H1 (cell line): Measurements from ENCODE around the gene PLA1A.

Source experiments
- BCL11A ChIP-seq, 2 experiments: IDR thresholded peaks; one replicate each; pipeline ENCODE4 v1.6.1; 2011; ENCODE audit warnings: low read depth in 2 of 2, low read length in 2 of 2, mild to moderate bottlenecking in 2 of 2
- CREB1 ChIP-seq: IDR thresholded peaks from 2 replicates; pipeline ENCODE4 v1.6.1; 2012; ENCODE audit warnings: inconsistent platforms
- EP300 ChIP-seq, 2 experiments: IDR thresholded peaks; 1 replicate in 1 of 2; 2 replicates in 1 of 2; pipeline ENCODE4 v1.6.1; 2011 to 2012; ENCODE audit warnings: low read depth in 2 of 2, low read length in 2 of 2, mild to moderate bottlenecking in 2 of 2, borderline replicate concordance in 1 of 2, inconsistent platforms in 1 of 2, moderate library complexity in 1 of 2
- EZH2 ChIP-seq: fragments of 200-600 bp; sonication (generic); IDR thresholded peaks from 2 replicates; pipeline ENCODE4 v1.7.1; 2012; ENCODE audit warnings: low read depth, mild to moderate bottlenecking, moderate library complexity, low read length, inconsistent platforms; ENCODE audit not compliant: severe bottlenecking
- MAFK ChIP-seq: IDR thresholded peaks from 2 replicates; pipeline ENCODE4 v1.6.1; 2012; ENCODE audit warnings: low read depth, mild to moderate bottlenecking, improper control_type of control experiment, low read length
- POLR2A ChIP-seq, 2 experiments: IDR thresholded peaks; 1 replicate in 1 of 2; 2 replicates in 1 of 2; pipeline ENCODE4 v1.6.1; 2011; ENCODE audit warnings: low read depth in 2 of 2, low read length in 2 of 2, mild to moderate bottlenecking in 2 of 2; ENCODE audit errors: control extremely low read depth in 1 of 2
- RAD21 ChIP-seq, 2 experiments: IDR thresholded peaks in 1 of 2; conservative IDR thresholded peaks in 1 of 2; 2 replicates each; pipeline ENCODE4 v1.6.1; 2011; ENCODE audit warnings: low read depth in 2 of 2, low read length in 2 of 2, improper control_type of control experiment in 1 of 2, inconsistent platforms in 1 of 2, mild to moderate bottlenecking in 1 of 2, moderate library complexity in 1 of 2
- RNF2 ChIP-seq: fragments of 200-900, 300-1000 bp; sonication (generic); IDR thresholded peaks from 2 replicates; pipeline ENCODE4 v1.7.1; 2016; ENCODE audit warnings: borderline replicate concordance, low read depth, mild to moderate bottlenecking, antibody characterized with exemption, low read length; ENCODE audit not compliant: poor library complexity, severe bottlenecking; ENCODE audit errors: missing control alignments
- SP1 ChIP-seq: IDR thresholded peaks from 2 replicates; pipeline ENCODE4 v1.6.1; 2011; ENCODE audit warnings: low read depth, low read length
- TAF1 ChIP-seq: IDR thresholded peaks from 2 replicates; pipeline ENCODE4 v1.6.1; 2011; ENCODE audit warnings: mild to moderate bottlenecking, low read depth, low read length
- TCF12 ChIP-seq: IDR thresholded peaks from 2 replicates; pipeline ENCODE4 v1.6.1; 2011; ENCODE audit warnings: low read depth, mild to moderate bottlenecking, low read length
- TF ChIP-seq, protein P1 (sequence below), 3 experiments: IDR thresholded peaks; 1 replicate in 2 of 3; 2 replicates in 1 of 3; pipeline versions ENCODE4 v1.5.1 to v1.6.1; 2011; ENCODE audit warnings: low read length in 3 of 3, mild to moderate bottlenecking in 3 of 3, inconsistent platforms in 2 of 3, low read depth in 1 of 3, moderate library complexity in 1 of 3; ENCODE audit not compliant: insufficient read depth in 1 of 3; ENCODE audit errors: control extremely low read depth in 1 of 3
- TF ChIP-seq, protein P2 (sequence below): IDR thresholded peaks from 2 replicates; pipeline ENCODE4 v1.6.1; 2012; ENCODE audit warnings: inconsistent platforms
- TF ChIP-seq, protein P3 (sequence below): IDR thresholded peaks from 2 replicates; pipeline ENCODE4 v1.6.1; 2011; ENCODE audit warnings: low read depth, mild to moderate bottlenecking, low read length; ENCODE audit not compliant: insufficient read depth

DNA sequence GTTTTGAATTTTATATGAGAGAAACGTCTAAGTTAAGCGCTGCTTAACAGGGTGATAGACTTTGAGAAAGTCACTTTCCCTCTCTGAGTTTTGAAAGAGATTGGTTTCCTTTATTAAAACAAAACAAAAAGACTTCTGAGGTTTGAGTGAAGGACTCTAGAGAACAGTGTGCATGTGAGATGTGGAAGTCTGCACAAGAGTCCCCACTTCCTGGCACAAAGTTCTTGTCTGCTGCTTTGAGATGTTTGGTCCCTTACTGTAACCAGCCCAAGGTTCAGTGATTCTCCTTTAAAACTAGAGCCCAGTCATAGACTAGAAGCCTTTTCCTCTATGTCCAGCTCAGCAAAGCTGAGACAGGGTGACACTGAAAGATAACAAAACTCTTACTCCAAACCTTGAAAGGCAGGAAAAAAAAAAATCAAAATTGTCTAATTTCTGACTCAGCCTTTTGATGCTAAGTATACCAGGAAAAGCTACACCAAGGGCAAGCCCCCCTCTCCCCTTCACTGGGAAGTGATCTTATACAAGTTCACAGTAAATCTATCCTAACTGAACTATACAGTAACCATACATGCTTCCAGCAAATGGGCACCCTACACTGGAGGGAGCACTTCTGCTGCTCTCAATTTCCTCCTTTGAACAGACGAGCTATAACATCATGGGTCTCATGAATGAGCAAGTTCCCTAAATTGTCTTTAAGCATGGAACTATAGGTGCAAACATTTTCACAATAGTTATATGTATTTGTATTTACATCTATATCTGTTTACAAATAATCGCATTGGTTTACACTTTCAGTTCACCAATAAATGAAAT, 60.4 kb downstream of the PLA1A start:
- TF ChIP-seq, protein P1, sequence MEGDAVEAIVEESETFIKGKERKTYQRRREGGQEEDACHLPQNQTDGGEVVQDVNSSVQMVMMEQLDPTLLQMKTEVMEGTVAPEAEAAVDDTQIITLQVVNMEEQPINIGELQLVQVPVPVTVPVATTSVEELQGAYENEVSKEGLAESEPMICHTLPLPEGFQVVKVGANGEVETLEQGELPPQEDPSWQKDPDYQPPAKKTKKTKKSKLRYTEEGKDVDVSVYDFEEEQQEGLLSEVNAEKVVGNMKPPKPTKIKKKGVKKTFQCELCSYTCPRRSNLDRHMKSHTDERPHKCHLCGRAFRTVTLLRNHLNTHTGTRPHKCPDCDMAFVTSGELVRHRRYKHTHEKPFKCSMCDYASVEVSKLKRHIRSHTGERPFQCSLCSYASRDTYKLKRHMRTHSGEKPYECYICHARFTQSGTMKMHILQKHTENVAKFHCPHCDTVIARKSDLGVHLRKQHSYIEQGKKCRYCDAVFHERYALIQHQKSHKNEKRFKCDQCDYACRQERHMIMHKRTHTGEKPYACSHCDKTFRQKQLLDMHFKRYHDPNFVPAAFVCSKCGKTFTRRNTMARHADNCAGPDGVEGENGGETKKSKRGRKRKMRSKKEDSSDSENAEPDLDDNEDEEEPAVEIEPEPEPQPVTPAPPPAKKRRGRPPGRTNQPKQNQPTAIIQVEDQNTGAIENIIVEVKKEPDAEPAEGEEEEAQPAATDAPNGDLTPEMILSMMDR (IDR thresholded peaks at IDR 0.05; ENCODE audit: control extremely low read depth in 1 of 3, insufficient read depth in 1 of 3, low read depth in 1 of 3, low read length in 3 of 3), result no peak
- TF ChIP-seq MAFK (no peak), CREB1 (no peak), BCL11A (IDR thresholded peaks at IDR 0.05; ENCODE audit: low read depth in 2 of 2, low read length in 2 of 2) (no peak), POLR2A (IDR thresholded peaks at IDR 0.05; ENCODE audit: control extremely low read depth in 1 of 2, low read depth in 2 of 2, low read length in 2 of 2) (no peak), EP300 (IDR thresholded peaks at IDR 0.05; ENCODE audit: borderline replicate concordance in 1 of 2, low read depth in 2 of 2, low read length in 2 of 2) (no peak), EZH2 (no peak), TAF1 (no peak), RNF2 (no peak), RAD21 (IDR thresholded peaks at IDR 0.05 in 1 of 2, conservative IDR thresholded peaks at IDR 0.05 in 1 of 2; ENCODE audit: low read depth in 2 of 2, low read length in 2 of 2) (no peak), SP1 (no peak), TCF12 (no peak)
- TF ChIP-seq, protein P2, sequence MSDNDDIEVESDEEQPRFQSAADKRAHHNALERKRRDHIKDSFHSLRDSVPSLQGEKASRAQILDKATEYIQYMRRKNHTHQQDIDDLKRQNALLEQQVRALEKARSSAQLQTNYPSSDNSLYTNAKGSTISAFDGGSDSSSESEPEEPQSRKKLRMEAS, result no peak
- TF ChIP-seq, protein P3, sequence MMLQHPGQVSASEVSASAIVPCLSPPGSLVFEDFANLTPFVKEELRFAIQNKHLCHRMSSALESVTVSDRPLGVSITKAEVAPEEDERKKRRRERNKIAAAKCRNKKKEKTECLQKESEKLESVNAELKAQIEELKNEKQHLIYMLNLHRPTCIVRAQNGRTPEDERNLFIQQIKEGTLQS, result no peak
